Measurements from ENCODE around the gene MS4A13.
A peak's percentile ranks its signal among the peaks of the same experiment; 100 is the strongest.
"Not testable (repeated sequence)": the region's sequence is repeated elsewhere in the genome, so short reads cannot be mapped to it uniquely, and the experiment has no call there.

Gene MS4A13, protein sequence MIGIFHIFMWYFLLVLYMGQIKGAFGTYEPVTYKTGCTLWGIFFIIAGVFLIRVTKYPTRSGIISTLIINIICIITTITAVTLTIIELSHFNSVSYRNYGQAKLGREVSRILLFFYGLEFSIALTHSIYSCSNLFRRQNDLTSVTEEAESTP

DNA sequence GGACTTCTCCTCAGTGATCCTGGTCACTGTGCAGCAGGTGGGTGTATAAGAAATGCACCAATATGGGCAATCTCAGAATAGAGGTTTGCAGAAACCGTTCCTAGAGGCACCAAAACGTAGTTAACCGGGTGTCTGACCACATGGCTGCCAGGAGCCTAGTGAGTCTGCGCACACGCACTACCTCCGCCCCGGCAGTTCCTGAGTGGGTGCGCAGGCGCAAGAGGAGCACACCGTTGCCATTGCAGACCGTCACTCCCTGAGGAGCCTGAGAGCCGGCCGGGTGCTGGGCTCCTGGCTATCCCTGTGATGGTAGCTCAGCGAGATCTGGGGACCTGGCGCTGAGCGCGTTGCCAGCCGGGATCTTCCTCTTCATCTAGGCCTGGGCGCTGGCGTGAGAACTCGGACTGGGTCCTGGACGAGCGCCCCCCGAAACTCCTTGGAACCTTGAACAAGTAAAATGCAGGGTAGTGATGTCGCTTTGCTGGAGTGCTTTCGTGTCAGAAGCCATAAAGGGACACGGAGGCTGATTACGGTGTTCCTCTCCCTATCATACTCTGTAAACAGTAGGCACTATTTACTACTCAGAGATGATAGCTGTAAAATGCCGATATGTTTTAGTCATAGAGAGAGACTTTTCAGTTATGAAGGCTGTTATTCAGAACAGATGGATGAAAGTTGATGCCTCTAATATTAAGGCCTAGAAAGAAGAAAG, at the start of gene MS4A13:
TSS of gene MS4A13 (plus strand) at position 249 of the 712 bp plus-strand sequence. CDS start 2,692 bp downstream, outside the sequence.
- DNase-seq: no peak

DNA sequence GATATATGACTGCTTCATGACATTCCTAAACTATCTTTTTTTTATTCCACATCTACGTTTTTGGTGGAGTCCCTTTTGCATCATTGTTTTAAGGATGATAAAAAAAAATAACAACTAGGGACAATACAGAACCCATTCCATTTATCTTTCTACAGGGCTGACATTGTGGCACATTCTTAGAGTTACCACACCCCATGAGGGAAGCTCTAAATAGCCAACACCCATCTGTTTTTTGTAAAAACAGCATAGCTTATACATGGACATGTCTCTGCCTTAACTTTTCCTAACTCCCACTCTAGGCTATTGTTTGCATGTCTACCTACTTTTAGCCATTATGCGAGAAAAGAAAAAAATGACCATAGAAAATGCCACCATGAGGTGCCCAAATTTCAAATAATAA, 46.4 kb upstream of the MS4A13 start:
- DNase-seq: no peak

DNA sequence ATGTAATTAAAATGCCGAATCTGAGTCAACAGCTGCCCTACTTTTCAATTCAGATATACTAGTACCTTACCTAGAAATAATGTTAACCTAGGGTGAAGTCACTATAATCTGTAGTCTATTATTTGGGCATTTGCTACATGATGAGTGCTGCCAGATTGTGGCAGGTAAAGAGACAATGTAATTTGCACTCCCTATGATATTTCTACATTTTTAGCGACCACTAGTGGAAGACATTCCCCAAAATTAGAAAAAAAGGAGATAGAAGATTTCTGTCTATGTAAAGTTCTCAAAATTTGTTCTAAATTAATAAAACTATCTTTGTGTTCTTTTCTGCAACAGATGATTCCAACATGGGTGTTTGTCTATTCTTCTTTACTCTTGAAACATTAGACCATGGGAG, 45.5 kb upstream of the MS4A13 start:
- no peak for DNase-seq

DNA sequence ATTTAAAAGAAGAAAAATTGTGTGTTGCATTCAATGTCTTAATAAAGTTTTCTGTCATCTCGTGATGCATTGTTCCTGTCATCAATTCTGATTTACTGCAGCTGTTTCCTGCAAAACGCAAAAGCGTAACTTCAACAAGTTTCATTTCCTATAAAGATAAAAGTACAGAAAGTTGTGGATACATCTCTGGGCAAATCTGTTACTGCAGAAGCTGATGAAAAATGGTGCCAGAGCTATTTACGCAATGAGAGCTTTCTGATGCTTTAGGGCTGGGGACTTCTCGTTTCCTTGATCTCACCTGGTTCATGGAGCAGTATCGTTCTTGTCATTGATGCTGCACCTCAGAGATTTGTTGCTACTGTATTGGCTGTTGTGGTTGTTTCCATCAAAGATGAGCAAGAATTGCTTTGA, 38.2 kb upstream of the MS4A13 start:
- DNase-seq: no peak

DNA sequence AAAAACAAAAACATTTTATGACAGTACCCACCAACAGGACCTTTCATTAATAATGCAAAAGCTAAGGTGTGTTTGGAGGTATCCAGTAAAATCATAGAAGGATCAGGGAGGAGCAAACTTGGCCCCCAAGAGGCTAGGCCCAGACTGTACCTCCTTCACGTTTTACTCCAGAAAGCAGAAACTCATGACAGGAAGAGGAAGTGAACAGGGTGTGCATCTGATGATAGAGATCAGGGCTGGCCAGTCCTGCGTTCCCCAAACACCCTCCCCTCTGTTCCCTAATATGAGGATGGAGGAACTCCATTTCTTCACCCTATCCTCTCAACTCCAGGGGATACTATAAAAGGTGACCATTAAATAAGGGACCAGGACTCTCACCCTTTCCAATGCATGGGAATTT, 32.8 kb upstream of the MS4A13 start:
- no peak for DNase-seq

DNA sequence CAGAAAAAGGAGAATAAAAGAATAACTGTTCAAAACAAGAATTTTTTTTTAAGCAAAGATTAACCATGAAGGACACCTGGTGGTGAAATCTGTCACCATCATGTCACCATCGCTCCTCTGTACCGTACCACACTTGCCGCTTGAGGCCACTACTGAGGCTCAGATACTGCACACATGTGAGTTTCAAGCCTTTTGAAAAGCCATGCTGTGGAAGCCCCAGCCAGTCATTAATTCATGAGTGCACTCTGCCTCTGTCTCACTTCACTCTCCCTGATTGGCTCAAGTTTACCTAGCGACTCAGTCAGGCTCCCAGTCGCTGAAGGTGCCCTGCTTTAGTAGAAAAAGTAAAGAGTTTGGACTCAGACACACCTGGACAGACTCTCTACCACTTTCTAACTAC, 29.2 kb upstream of the MS4A13 start:
- DNase-seq: no peak

DNA sequence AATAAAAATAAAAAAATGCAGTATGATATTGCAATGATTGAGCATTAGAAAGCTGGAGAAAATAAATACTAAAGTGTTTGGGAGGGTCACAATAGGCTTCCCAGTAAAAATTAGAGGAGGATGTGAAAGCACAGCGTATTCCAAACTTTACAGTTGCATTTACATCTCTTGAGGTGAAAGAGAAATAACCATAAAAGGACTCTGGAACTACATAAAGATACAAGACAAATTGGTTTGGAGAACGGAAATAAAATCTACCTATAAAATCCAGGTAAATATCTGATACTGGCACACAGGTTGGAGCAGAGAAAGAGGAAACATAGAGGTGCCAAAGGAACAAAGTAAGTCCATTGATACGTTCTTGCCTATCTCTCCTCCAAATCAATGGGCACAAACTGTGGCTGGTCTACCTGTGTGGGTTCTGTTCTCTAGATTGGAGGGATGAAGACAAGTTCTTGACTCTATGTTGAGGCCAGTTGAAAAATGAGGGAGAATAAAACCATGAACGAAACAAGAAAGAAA, 22.6 kb upstream of the MS4A13 start, which contains the start of gene MS4A12:
TSS of gene MS4A12 (plus strand) at position 291 of the 522 bp plus-strand sequence. CDS start 4,541 bp downstream, outside the sequence.
- no peak for DNase-seq

DNA sequence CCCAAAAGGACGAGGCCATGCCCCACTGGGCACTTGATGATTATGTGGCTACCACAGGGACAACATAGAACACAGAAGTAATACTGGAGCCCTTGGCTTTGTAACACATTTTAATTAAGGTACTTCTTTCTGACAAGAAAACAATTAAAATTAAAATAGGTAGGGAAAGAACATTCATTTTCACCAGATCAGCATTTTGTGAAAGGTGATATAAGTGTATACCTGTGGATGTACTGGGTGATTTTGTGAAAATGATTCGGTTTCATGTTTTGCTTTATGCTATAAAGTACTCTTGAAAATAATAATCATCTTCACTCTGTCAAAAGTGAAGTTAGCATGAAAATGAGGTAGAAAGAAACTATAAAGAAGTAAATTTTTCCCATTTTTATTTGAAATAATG, 21.7 kb upstream of the MS4A13 start:
- DNase-seq: no peak

DNA sequence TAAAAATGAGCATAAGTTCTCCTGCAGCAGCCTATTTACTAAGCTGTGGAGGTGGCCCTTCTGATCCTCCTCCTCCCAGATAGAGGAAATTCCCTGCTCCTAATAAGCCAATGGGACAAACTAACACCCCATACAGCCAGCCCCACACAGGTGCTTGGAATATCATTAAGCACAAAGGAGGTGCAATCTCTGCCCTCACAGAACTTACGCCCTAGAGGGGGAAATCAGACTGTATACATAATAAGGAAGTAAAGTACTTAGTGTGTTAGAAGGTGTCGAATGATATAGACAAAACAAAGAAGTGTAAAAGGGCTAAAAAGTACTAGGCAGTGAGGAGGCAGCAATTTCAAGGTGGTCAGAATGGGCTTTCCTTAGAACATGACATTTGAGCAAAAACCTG, 16.8 kb upstream of the MS4A13 start:
- no peak for DNase-seq

DNA sequence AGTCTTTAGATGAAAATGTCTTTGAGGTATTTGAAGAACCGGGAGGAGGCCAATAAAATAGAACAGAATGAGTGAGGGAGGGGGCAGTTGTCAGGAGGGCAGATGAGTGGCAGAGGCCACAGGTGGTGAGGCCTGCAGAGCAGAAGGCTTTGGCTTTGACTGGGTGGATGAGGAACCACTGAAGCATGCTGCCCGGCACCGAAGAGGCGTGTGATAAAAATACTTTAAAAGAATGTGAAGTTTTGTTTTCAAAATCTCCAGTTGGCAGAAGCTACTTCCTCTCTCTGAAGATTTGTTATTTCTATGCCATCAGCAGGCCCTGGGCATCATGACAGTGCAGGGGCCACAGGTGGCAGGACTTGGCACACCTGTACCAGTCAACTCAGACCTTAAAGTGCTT, 16.3 kb upstream of the MS4A13 start:
- peak in 2 of 51 donors; percentile 0 to 1 for DNase-seq

DNA sequence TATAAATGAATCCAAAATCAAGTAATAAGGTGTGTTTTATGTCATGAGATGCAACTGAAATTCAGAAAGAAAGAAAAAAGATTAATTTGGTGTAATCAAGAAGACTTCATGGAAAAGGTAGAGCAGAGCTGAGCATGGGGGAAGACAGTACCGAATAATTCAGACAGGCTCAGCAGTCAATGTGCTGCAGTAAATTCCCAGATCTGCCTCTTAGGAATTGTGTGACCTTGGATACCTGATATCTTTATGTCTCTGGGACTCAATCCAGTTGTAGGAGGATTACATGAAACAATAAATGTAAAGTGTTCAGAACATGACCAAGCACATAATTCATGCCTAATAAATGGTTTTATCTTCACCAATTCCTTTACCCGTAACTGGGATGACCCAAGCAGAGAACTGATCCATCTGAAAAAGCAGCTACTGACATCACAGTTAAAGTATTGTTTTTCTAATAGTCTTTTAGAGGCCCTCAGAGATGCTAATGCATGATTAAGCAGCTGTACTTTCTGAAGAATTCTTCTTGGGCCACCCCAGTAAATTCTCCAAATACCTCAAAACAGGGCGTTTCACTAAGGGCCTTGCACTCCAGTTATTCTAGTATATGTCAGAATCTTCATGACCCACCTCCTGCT, 14.8 kb upstream of the MS4A13 start:
- no peak for DNase-seq

DNA sequence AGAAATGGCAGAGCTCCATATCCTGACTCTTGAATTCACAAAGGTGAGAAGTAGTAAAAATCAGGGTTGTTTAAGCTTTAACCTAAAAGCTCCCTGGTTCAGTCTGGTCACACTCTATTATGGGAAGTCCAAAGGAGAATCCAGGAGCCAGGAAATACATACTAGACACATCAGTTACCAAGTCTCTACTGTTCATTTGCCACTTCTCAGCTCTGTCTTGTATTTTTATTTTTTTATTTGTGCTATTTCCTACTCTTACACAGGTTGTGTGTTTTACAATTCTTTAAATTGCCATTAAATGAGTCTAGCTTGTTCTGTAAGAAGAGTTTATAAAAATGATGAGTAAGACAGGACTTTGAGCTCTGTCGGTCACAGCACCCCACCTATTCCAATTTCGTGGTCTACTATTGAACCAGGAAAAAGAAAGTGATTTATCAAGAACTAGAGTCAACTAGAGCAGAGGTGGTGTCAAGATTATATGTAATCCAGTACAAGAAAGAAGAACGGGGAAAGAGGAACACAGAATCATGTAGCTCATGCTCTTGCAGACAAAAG, 12.9 kb upstream of the MS4A13 start:
- no peak for DNase-seq

DNA sequence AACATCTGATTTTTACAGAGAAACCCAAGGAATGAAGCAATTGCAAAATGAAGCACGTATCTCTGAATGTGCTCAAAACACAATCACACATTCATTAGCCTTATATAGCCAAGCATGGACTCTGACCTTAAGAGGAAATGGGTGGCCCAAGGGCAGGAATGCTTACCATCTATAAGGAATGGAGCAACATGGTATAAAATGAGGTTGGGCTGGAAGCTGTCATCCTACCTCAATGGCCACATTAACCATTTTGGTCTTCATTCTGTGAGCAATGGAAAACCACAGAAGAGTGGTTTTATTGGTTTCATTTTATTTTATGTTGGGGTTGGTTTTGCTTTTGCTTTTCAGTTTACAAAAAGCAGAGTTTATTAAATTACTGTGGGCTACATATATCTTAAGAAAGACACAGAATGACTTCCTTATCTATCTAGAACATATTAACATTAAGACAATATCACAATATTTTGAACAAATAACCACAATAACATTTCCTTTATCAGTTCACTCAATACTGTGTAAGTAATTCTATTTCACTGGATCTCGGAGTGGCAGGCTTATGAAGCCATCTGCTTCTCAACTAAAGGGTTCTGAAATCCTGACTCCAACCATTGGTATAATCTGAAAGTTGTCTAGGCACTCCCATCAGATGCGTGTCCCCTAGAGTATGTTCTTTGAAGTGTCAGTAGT, 10.8 kb upstream of the MS4A13 start:
- no peak for DNase-seq

DNA sequence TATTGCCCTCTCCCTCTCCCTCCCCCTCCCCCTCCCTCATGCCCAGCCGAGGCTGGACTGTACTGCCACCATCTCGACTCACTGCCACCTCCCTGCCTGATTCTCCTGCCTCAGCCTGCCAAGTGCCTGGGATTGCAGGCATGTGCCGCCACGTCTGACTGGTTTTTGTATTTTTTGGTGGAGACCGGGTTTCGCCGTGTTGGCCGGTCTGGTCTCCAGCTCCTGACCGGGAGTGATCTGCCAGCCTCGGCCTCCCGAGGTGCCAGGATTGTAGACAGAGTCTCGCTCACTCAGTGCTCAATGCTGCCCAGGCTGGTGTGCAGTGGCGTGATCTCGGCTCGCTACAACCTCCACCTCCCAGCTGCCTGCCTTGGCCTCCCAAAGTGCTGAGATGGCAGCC, 5.6 kb upstream of the MS4A13 start:
- not testable (repeated sequence) for DNase-seq

DNA sequence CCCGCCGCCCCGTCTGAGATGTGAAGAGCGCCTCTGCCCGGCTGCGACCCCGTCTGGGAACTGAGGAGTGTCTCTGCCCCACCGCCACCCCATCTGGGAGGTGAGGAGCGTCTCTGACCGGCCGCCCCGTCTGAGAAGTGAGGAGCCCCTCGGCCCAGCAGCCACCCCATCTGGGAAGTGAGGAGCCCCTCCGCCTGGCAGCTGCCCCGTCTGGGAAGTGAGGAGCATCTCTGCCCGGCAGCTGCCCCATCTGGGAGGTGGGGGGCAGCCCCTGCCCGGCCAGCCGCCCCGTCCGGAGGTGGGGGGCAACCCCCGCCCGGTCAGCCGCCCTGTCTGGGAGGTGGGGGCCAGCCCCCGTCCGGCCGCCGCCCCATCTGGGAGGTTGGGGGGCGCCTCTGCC, 5.0 kb upstream of the MS4A13 start:
- DNase-seq: not testable (repeated sequence)

DNA sequence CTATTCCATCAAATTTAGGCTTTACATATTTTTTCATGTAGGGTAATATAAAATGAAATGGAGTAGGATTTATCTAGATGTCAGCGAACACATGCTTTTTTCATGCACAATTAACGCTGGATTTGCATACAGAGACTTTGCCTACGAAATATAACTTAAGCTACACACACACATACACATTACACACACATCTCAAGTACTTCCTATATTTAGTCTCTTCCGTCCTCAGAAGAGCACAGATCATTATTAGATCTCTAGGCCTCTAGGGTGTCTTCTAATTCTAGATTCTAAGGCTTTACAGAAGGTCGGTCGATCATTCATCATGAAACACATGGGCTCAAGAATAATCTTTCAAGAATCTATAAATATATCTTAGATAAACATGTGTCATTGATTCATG, 3.8 kb upstream of the MS4A13 start:
- DNase-seq: no peak

DNA sequence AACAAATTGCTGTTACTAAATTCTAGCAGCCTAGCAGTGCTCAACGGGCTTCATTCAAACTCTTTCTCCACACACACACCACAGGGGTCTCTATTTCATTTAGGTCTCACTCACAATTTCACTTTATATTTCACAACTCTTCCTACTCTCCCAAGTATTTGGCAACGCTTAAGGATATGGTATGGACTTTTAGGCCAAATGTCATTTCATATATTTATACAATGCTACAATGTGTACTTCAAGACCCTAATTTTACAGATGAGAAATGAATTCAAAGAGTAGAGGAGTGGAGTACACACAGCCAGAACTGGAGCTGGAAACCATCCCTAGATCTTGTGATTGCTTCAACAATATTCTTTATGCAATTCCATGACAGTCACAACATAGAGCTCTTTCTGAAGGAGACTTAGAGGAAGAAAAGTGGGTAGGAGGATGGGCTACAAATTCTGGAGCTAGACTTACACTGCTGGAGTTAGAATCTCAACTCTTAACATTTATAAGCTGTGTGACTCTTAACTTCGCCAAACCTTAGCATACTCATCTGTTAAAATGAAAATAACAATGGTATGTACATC, 2.5 kb upstream of the MS4A13 start:
- DNase-seq: no peak

DNA sequence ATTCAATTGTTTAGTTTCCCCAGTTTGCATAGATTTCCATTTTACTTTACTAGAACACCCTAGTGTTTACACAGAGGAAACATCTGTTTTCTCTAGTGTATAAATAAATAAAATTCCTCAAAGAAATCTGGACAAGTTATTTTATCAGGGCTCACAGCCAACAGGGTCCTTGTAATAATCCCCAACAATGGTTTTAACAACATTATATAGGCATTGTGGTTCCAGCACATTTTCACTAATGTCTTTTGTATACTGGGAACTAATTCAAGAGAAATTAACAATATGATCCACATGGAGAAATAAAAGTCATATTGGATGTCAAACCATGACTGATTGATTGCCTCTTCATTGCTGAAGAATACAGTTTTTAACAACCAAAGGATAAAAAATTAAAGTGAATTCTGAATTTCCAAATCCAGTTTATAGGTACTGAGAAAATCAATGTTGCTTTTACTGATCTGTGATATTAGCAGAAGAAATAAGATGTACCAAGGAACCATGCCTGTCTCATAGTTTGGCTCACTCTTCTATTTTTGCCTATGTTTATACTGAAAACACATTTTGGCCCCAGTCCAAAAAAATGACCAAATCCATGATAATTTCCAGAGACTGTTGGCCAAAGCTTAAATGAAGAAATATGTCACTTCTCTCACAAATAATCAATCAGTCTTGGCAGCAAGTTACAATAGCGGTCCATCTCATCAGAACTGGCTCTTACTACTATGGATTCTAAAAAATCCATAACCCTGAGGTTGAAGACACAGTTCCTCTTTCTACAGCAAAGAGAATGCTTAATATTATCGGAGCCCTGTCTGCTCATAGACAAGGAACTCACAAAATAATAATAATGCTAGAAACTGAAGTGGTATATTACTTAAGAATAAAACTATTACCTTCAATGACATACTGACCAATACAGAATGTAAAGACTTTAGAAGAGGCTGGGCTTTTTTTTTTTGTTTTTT, 1.4 kb upstream of the MS4A13 start:
- DNase-seq: no peak

DNA sequence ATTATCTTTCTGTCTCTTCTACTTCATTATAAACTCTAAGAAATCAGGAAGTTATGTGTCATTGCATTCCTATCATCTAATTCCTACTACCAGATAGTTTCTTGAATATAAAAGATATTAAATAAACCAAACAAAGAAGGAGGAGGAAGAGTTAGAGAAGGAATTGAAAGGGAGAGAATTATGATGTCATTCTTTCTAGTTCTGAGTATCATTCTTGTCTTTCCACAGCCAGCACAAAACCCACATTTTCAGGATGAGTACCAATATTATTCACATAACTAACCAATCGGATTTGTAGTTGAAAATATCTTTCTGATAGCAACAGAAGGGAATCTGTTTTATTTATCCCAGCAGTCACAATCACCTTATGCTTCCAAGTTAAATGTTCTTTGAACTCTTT, 13.3 kb downstream of the MS4A13 start:
- no peak for DNase-seq

DNA sequence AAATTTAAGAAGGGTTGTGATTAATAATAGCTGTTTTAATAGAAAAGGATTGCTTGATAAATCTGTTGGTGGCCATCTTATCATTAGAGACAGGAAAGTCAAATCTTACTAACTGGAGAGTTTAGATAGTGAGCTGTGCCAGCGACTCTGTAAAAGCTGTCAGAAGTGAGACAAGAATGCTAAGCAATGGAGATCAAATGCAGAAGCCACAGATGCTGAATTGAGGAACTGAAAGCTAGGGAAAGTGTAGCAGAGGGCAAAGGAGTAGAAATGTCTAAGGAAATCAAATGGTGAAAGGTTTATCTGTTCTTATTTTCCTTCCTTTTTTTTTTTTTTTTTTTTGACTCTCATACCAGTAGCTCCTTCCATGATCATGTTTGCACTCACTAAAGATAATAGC, 13.7 kb downstream of the MS4A13 start:
- DNase-seq: no peak

All from hypothalamus (tissue), 51 donors.